GM23338 (cell line): ENCODE data around the gene PELI1. TPM values are rescaled to one million over a fixed set of nuclear protein-coding genes. Genes with fewer than 3 reads are reported as not detected.

Experiments
- ATAC-seq: fragments of 200-7000 bp; cut with Tn5 transposase; 3 replicates; pipeline ENCODE4 v1.9.1; 2020
- DNase-seq: peaks from one replicate; pipeline ENCODE4 v3.0.0-alpha.2; 2015; ENCODE audit warnings: low spot score
- H2AFZ ChIP-seq: fragments of 200-600 bp; sonication (generic); 2 replicates; pipeline ENCODE4 v1.8.0; 2016; ENCODE audit warnings: antibody characterized with exemption, mild to moderate bottlenecking, moderate library complexity
- H3F3A ChIP-seq: fragments of 200-600 bp; sonication (generic); replicated peaks from 2 replicates; pipeline ENCODE4 v1.8.0; 2017; ENCODE audit warnings: antibody characterized with exemption, mixed run types, low read depth
- H3K27ac ChIP-seq: fragments of 200-600 bp; sonication (generic); 2 replicates; pipeline ENCODE4 v1.6.1; 2016; ENCODE audit warnings: low read depth
- H3K27me3 ChIP-seq: fragments of 200-600 bp; sonication (generic); 2 replicates; pipeline ENCODE4 v1.8.0; 2016; ENCODE audit warnings: mild to moderate bottlenecking, mixed run types, moderate library complexity; ENCODE audit not compliant: insufficient read depth
- H3K36me3 ChIP-seq: fragments of 200-600 bp; sonication (generic); 2 replicates; pipeline ENCODE4 v1.8.0; 2016; ENCODE audit warnings: mild to moderate bottlenecking; ENCODE audit not compliant: insufficient read depth
- H3K4me1 ChIP-seq: fragments of 200-600 bp; sonication (generic); 2 replicates; pipeline ENCODE4 v1.8.0; 2016; ENCODE audit warnings: mild to moderate bottlenecking, moderate library complexity; ENCODE audit not compliant: insufficient read depth
- H3K4me2 ChIP-seq: fragments of 200-600 bp; sonication (generic); 2 replicates; pipeline ENCODE4 v1.7.1; 2017; ENCODE audit warnings: mixed run types
- H3K4me3 ChIP-seq: fragments of 200-600 bp; sonication (generic); 2 replicates; pipeline ENCODE4 v1.6.1; 2016; ENCODE audit warnings: mixed run types
- H3K79me2 ChIP-seq: fragments of 200-600 bp; sonication (generic); replicated peaks from 2 replicates; pipeline ENCODE4 v1.8.0; 2017; ENCODE audit warnings: mild to moderate bottlenecking; ENCODE audit not compliant: insufficient read depth
- H3K9me2 ChIP-seq: fragments of 200-600 bp; sonication (generic); 2 replicates; pipeline ENCODE4 v1.8.0; 2017; ENCODE audit not compliant: insufficient read depth
- H4K20me1 ChIP-seq: fragments of 200-600 bp; sonication (generic); replicated peaks from 2 replicates; pipeline ENCODE4 v1.8.0; 2017; ENCODE audit warnings: mild to moderate bottlenecking; ENCODE audit not compliant: insufficient read depth
- H3K27ac Mint-ChIP-seq: 2 replicates; pipeline ENCODE4 v1.8.0; 2020; ENCODE audit warnings: inconsistent platforms, mild to moderate bottlenecking, moderate library complexity, mixed read lengths
- H3K27me3 Mint-ChIP-seq: 3 replicates; pipeline ENCODE4 v1.8.0; 2022; ENCODE audit warnings: low read depth, mild to moderate bottlenecking, moderate library complexity, mixed read lengths, inconsistent platforms; ENCODE audit not compliant: insufficient read depth, poor library complexity
- H3K36me3 Mint-ChIP-seq: 3 replicates; pipeline ENCODE4 v1.8.0; 2021; ENCODE audit warnings: low read depth, mild to moderate bottlenecking, inconsistent platforms, moderate library complexity, mixed read lengths
- H3K4me1 Mint-ChIP-seq: 3 replicates; pipeline ENCODE4 v1.8.0; 2020; ENCODE audit warnings: mild to moderate bottlenecking, inconsistent platforms, mixed read lengths
- H3K4me3 Mint-ChIP-seq: 3 replicates; pipeline ENCODE4 v1.8.0; 2021; ENCODE audit warnings: moderate library complexity, mild to moderate bottlenecking, inconsistent platforms, mixed read lengths
- H3K9me3 Mint-ChIP-seq: 3 replicates; pipeline ENCODE4 v1.8.0; 2020; ENCODE audit warnings: moderate library complexity, mild to moderate bottlenecking, inconsistent platforms, mixed read lengths
- CTCF ChIP-seq, 2 experiments: fragments of 200-600 bp in 1 of 2; sonication (generic) in 1 of 2; conservative IDR thresholded peaks; 2 replicates each; pipeline versions ENCODE4 v1.5.1 to v1.6.1; 2016 to 2017; ENCODE audit warnings: antibody characterized with exemption in 2 of 2, low read depth in 2 of 2, mild to moderate bottlenecking in 2 of 2, moderate library complexity in 1 of 2
- EZH2 ChIP-seq: fragments of 200-600 bp; sonication (generic); IDR thresholded peaks from one replicate; pipeline ENCODE4 v1.8.0; 2017; ENCODE audit warnings: antibody characterized with exemption, mild to moderate bottlenecking, low read depth; ENCODE audit not compliant: unreplicated experiment
- EZH2phosphoT487 ChIP-seq: fragments of 200-600 bp; sonication (generic); IDR thresholded peaks from one replicate; pipeline ENCODE4 v1.8.1; 2018; ENCODE audit warnings: antibody characterized with exemption; ENCODE audit not compliant: unreplicated experiment
- JUNB ChIP-seq: IDR thresholded peaks from one replicate; pipeline ENCODE4 v1.6.1; 2016; ENCODE audit warnings: antibody characterized with exemption; ENCODE audit not compliant: unreplicated experiment
- POLR2AphosphoS5 ChIP-seq: IDR thresholded peaks from 2 replicates; pipeline ENCODE4 v1.6.1; 2016; ENCODE audit warnings: antibody characterized with exemption, low read depth
- STAT1 ChIP-seq: IDR thresholded peaks from one replicate; pipeline ENCODE4 v1.6.1; 2016; ENCODE audit warnings: antibody characterized with exemption; ENCODE audit not compliant: unreplicated experiment
- ZNF114 ChIP-seq: fragments of 250-450 bp; sonication (Bioruptor Pico); IDR thresholded peaks from 2 replicates; pipeline ENCODE4 v1.5.0; 2020; ENCODE audit warnings: mild to moderate bottlenecking, moderate library complexity
- polyA plus RNA-seq: library from polyadenylated mRNA; unstranded; fragments of >200 nt; fragmentation: Nextera tagmentation; extraction: Ambion mirVana; gene quantifications from 2 replicates; pipeline ENCODE4 v1.2.1, GENCODE V29; 2016
- total RNA-seq: library from RNA; depleted of rRNA; stranded (reverse); fragments of >200 nt; shearing (Covaris generic); gene quantifications from 2 replicates; pipeline ENCODE4 v1.2.3, GENCODE V29; 2014
- TF ChIP-seq, protein P1 (sequence below): IDR thresholded peaks from one replicate; pipeline ENCODE4 v1.6.1; 2018; ENCODE audit warnings: antibody characterized with exemption; ENCODE audit not compliant: unreplicated experiment

PELI1 gene
- total and polyA plus RNA-seq, 2 experiments from 2014 or later = 32.4 to 61.8 TPM

DNA sequence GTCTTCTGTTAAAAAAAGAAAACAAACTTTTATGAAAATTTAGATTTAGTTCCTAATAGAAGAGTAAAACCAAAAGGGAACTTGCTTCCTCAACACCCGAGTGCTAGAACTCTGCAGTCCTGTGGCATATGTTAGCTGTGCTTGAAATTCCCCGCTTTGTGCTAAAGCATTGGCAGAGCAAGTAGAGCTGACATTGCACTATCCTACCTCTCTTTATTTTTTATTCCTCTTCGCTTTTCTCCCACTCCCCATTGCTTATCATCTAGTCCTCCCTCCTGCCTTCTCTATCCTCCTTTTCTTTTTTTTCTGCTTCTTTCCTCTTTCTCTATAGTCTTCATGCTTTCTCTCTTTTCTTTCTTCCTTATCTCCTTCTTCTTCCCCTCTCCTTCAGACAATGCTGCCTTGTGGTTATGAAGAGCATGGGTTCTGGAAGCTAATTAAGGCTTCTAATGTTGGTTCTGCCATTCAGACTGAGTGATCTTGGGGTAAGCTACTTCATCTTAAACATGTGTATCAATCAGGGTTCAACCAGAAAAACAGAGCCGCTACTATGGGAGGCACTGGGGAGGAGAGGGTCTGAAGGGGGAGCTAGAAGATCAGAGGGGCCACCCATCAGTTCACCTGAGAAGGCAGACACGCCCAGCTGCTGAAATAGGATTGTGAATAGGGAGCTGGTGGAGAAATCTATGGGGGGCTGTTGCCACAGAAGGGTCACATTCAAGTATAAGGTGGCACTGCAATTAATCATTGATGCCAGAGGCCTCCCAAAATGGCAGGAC is 31.4 kb upstream of the PELI1 start:
- H3K4me1 ChIP-seq = 0 out of 2 replicates have a peak, but pooled peaks cover 8% of the 10 kb centered on the region
- H3F3A ChIP-seq = no peaks in the 10 kb centered on the region
- 0 out of 2 replicates have a peak overlapping the region, but pooled peaks have one; percentile 17 for H2AFZ ChIP-seq
- no peaks in the 10 kb centered on the region for H3K36me3 ChIP-seq
- H3K9me2 ChIP-seq = peaks cover 7% of the 10 kb centered on the region; the same call in 1 of the 2 replicates
- no peaks in the 10 kb centered on the region for H3K27me3 ChIP-seq
- no peaks in the 10 kb centered on the region for H3K9me3 Mint-ChIP-seq
- no peaks in the 10 kb centered on the region for H4K20me1 ChIP-seq
- ATAC-seq (no peak), DNase-seq (no peak)
- H3K27me3 Mint-ChIP-seq = no peaks in the 10 kb centered on the region
- no peaks in the 10 kb centered on the region for H3K36me3 Mint-ChIP-seq
- peaks cover 18% of the 10 kb centered on the region for H3K4me1 Mint-ChIP-seq
- peak; percentile 7 to 46; a peak in 2 of 4 replicates for TF ChIP-seq CTCF (conservative IDR thresholded peaks at IDR 0.05; ENCODE audit: low read depth in 2 of 2)
- TF ChIP-seq EZH2phosphoT487 = no peak
- H3K27ac Mint-ChIP-seq = no peak overlapping the region
- H3K79me2 ChIP-seq = no peaks in the 10 kb centered on the region
- H3K4me2 ChIP-seq = no peak overlapping the region
- H3K27ac ChIP-seq = no peak overlapping the region
- H3K4me3 Mint-ChIP-seq = no peak overlapping the region
- no peak overlapping the region for H3K4me3 ChIP-seq

- Mint-ChIP-seq H3K4me1 (peaks cover 18% of the 10 kb centered on the region), H3K27me3 (no peaks in the 10 kb centered on the region), H3K4me3 (no peak overlapping the region), H3K36me3 (no peaks in the 10 kb centered on the region), H3K27ac (no peak overlapping the region), H3K9me3 (no peaks in the 10 kb centered on the region)
- H3K79me2 ChIP-seq = no peaks in the 10 kb centered on the region
- H3K4me2 ChIP-seq = no peak overlapping the region
- no peak overlapping the region for H3K4me3 ChIP-seq
- ATAC-seq (peak; percentile 79), DNase-seq (peak; percentile 33)
- H3K9me2 ChIP-seq = peaks cover 10% of the 10 kb centered on the region; the same call in 1 of the 2 replicates
- no peaks in the 10 kb centered on the region for H4K20me1 ChIP-seq
- no peaks in the 10 kb centered on the region for H3F3A ChIP-seq
- H2AFZ ChIP-seq = no peak overlapping the region
- H3K4me1 ChIP-seq = 0 out of 2 replicates have a peak, but pooled peaks cover 8% of the 10 kb centered on the region
- H3K36me3 ChIP-seq = no peaks in the 10 kb centered on the region
- H3K27me3 ChIP-seq = no peaks in the 10 kb centered on the region
- no peak overlapping the region for H3K27ac ChIP-seq
- TF ChIP-seq ZNF114 (CRISPR knock-in tag) (no peak), POLR2AphosphoS5 (no peak), JUNB (no peak), EZH2 (no peak), CTCF (conservative IDR thresholded peaks at IDR 0.05; ENCODE audit: low read depth in 2 of 2) (no peak), STAT1 (no peak)
- TF ChIP-seq, protein P1, sequence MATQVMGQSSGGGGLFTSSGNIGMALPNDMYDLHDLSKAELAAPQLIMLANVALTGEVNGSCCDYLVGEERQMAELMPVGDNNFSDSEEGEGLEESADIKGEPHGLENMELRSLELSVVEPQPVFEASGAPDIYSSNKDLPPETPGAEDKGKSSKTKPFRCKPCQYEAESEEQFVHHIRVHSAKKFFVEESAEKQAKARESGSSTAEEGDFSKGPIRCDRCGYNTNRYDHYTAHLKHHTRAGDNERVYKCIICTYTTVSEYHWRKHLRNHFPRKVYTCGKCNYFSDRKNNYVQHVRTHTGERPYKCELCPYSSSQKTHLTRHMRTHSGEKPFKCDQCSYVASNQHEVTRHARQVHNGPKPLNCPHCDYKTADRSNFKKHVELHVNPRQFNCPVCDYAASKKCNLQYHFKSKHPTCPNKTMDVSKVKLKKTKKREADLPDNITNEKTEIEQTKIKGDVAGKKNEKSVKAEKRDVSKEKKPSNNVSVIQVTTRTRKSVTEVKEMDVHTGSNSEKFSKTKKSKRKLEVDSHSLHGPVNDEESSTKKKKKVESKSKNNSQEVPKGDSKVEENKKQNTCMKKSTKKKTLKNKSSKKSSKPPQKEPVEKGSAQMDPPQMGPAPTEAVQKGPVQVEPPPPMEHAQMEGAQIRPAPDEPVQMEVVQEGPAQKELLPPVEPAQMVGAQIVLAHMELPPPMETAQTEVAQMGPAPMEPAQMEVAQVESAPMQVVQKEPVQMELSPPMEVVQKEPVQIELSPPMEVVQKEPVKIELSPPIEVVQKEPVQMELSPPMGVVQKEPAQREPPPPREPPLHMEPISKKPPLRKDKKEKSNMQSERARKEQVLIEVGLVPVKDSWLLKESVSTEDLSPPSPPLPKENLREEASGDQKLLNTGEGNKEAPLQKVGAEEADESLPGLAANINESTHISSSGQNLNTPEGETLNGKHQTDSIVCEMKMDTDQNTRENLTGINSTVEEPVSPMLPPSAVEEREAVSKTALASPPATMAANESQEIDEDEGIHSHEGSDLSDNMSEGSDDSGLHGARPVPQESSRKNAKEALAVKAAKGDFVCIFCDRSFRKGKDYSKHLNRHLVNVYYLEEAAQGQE = no peak
Observed at GRCh38 chr2:64173156-64174135, 29.2 kb upstream of the PELI1 start.
